SK-N-MC (cell line): ENCODE measurements around the gene AOPEP.

Experiments
- DNase-seq: peaks from one replicate; pipeline ENCODE4 v3.0.0-alpha.2; 2011; ENCODE audit warnings: low read depth, low spot score
- H3K27ac ChIP-seq: fragments of 200-600 bp; sonication (generic); 2 replicates; pipeline ENCODE4 v1.5.1; 2016; ENCODE audit warnings: mixed run types
- H3K36me3 ChIP-seq: fragments of 200-600 bp; sonication (generic); 2 replicates; pipeline ENCODE4 v1.6.1; 2017; ENCODE audit warnings: antibody characterized with exemption, low read length, mixed read lengths; ENCODE audit not compliant: insufficient read depth
- H3K4me3 ChIP-seq: fragments of 200-600 bp; sonication (generic); 2 replicates; pipeline ENCODE4 v1.5.1; 2016
- H3K9ac ChIP-seq: fragments of 200-600 bp; sonication (generic); 2 replicates; pipeline ENCODE4 v1.8.0; 2017; ENCODE audit warnings: mixed run types, mixed read lengths; ENCODE audit not compliant: insufficient read length
- H3K9me3 ChIP-seq: fragments of 200-600 bp; sonication (generic); 2 replicates; pipeline ENCODE4 v1.6.1; 2017; ENCODE audit warnings: low read depth, mild to moderate bottlenecking, antibody characterized with exemption, low read length, moderate library complexity, mixed read lengths
- EZH2 ChIP-seq: fragments of 200-600 bp; sonication (generic); IDR thresholded peaks from one replicate; pipeline ENCODE4 v1.6.1; 2017; ENCODE audit warnings: antibody characterized with exemption
- FOXP2 ChIP-seq: optimal IDR thresholded peaks from 2 replicates; pipeline ENCODE3; 2011; ENCODE audit warnings: mild to moderate bottlenecking, moderate library complexity; ENCODE audit not compliant: insufficient read depth; ENCODE audit errors: extremely low read length, control extremely low read depth
- POLR2AphosphoS5 ChIP-seq: IDR thresholded peaks from 2 replicates; pipeline ENCODE4 v1.6.1; 2012; ENCODE audit warnings: mild to moderate bottlenecking, low read depth, low read length, borderline replicate concordance

The AOPEP gene

GRCh38 chr9:95074632-95075031, 348.1 kb downstream of the AOPEP start:
- Histone ChIP-seq H3K27ac (no peak overlapping the region), H3K9ac (no peak overlapping the region), H3K4me3 (no peak overlapping the region), H3K36me3 (no peaks in the 10 kb centered on the region), H3K9me3 (no peaks in the 10 kb centered on the region)
- TF ChIP-seq EZH2 (no peak), POLR2AphosphoS5 (no peak), FOXP2 (no peak)
- no peak for DNase-seq

- Histone ChIP-seq H3K9ac (no peak overlapping the region), H3K9me3 (no peaks in the 10 kb centered on the region), H3K36me3 (no peaks in the 10 kb centered on the region), H3K4me3 (no peak overlapping the region), H3K27ac (no peak overlapping the region)
- no peak for DNase-seq
- TF ChIP-seq EZH2 (no peak), FOXP2 (no peak)
These were observed 349.2 kb downstream of the AOPEP start for GRCh38 chr9:95075700-95076099.

- Histone ChIP-seq H3K9me3 (no peaks in the 10 kb centered on the region), H3K9ac (no peak overlapping the region), H3K36me3 (no peaks in the 10 kb centered on the region; the same call in 1 of the 2 replicates), H3K27ac (no peak overlapping the region), H3K4me3 (no peak overlapping the region)
- TF ChIP-seq POLR2AphosphoS5 (no peak), EZH2 (no peak), FOXP2 (no peak)
- DNase-seq, result no peak
These were observed 350.2 kb downstream of the AOPEP start for GRCh38 chr9:95076696-95077052.

DNA sequence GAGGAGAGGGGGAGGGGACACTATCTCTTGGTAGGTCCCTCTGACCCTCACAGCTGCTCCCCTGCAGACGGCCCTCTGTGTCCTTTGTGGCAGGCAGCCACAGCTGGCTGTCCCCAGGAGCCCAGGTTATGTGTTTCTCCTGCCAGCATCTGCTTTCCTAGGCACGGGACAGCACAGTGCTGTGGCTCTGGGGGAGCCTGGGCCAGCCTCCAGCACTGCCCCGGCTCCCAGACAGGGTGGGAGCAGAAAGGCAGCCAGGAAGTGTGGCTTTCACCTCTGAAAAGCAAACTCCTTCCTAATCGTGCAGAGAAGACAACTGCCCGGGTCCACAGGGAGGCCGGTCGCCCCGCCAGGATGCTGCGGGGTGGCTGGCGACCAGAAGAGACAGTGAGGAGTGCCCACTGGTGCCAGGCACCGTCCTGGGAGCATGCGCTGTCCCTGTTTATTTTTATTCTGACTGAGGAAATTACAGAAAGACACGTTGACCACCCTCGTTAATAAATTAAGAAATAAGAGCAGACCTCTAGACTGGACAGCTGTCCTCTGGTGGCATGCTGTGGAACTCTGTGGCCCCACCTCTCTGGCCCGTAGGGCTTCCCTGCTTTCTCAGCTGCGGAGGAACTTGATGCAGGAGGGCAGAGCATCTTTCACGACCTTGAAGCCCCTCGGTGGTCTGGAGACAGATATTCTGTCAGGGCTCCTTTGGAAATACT, 350.7 kb downstream of the AOPEP start:
- Histone ChIP-seq H3K4me3 (no peak overlapping the region), H3K9ac (no peak overlapping the region), H3K9me3 (no peaks in the 10 kb centered on the region), H3K27ac (no peak overlapping the region), H3K36me3 (no peaks in the 10 kb centered on the region; the same call in 1 of the 2 replicates)
- DNase-seq, result no peak
- TF ChIP-seq EZH2 (no peak), FOXP2 (no peak), POLR2AphosphoS5 (no peak)

GRCh38 chr9:95077766-95078370, 351.4 kb downstream of the AOPEP start:
- H3K27ac ChIP-seq, result no peak overlapping the region
- no peak for DNase-seq
- H3K9ac ChIP-seq, result no peak overlapping the region
- TF ChIP-seq EZH2, result no peak
- no peak for TF ChIP-seq FOXP2
- TF ChIP-seq POLR2AphosphoS5, result no peak
- H3K9me3 ChIP-seq, result no peaks in the 10 kb centered on the region
- H3K36me3 ChIP-seq, result no peaks in the 10 kb centered on the region; the same call in 1 of the 2 replicates
- H3K4me3 ChIP-seq, result no peak overlapping the region

GRCh38 chr9:95078511-95078910, 352.0 kb downstream of the AOPEP start:
- H3K4me3 ChIP-seq, result no peak overlapping the region
- no peaks in the 10 kb centered on the region for H3K9me3 ChIP-seq
- no peak for DNase-seq
- H3K36me3 ChIP-seq, result no peaks in the 10 kb centered on the region; the same call in 1 of the 2 replicates
- no peak overlapping the region for H3K9ac ChIP-seq
- no peak overlapping the region for H3K27ac ChIP-seq
- TF ChIP-seq EZH2 (no peak), POLR2AphosphoS5 (no peak), FOXP2 (no peak)

DNA sequence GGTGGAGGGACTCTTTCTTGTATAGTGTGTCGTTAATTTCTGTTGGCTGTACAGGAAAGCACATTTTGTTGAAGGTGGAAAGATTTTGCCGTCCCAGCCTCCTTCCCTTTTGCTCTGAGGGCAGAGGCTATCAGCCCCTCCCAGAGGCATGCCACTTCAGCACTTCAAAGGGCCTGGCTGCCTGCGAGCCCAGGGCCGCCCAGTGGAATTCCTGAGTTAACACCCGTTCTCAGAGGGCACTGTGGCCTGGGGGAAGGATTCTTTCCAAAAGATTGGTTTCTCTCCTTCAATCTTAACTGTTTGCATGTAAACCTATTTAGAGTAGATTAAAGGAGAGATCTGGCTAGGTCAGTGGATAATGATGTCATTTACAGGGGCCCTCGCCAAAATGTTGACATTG, 352.4 kb downstream of the AOPEP start:
- H3K9me3 ChIP-seq, result no peaks in the 10 kb centered on the region
- H3K9ac ChIP-seq, result no peak overlapping the region
- no peak for DNase-seq
- H3K27ac ChIP-seq, result no peak overlapping the region
- TF ChIP-seq FOXP2 (no peak), POLR2AphosphoS5 (no peak), EZH2 (no peak)
- H3K4me3 ChIP-seq, result no peak overlapping the region
- H3K36me3 ChIP-seq, result no peaks in the 10 kb centered on the region; the same call in 1 of the 2 replicates

GRCh38 chr9:95079461-95079860, 353.0 kb downstream of the AOPEP start:
- Histone ChIP-seq H3K36me3 (no peaks in the 10 kb centered on the region; the same call in 1 of the 2 replicates), H3K4me3 (no peak overlapping the region), H3K27ac (no peak overlapping the region), H3K9ac (no peak overlapping the region), H3K9me3 (no peaks in the 10 kb centered on the region)
- TF ChIP-seq FOXP2 (no peak), POLR2AphosphoS5 (no peak), EZH2 (no peak)
- DNase-seq, result no peak

GRCh38 chr9:95080961-95081647, 354.6 kb downstream of the AOPEP start:
- Histone ChIP-seq H3K9ac (no peak overlapping the region), H3K4me3 (no peak overlapping the region), H3K27ac (no peak overlapping the region), H3K36me3 (no peaks in the 10 kb centered on the region; the same call in 1 of the 2 replicates), H3K9me3 (no peaks in the 10 kb centered on the region)
- TF ChIP-seq POLR2AphosphoS5 (no peak), EZH2 (no peak), FOXP2 (no peak)
- DNase-seq, result no peak
